K562 (cell line): ENCODE results near the gene ANK3. TPM values are rescaled to one million over a fixed set of nuclear protein-coding genes. Genes with fewer than 3 reads are reported as not detected.
A peak's percentile ranks its signal among the peaks of the same experiment; 100 is the strongest.

Experiments
- ARID1B ChIP-seq: fragments of 450-650 bp; IDR thresholded peaks from 2 replicates; pipeline ENCODE4 v1.6.1; 2016; ENCODE audit warnings: antibody characterized with exemption, mild to moderate bottlenecking, inconsistent platforms
- CEBPG ChIP-seq, 3 experiments: fragments of 200-800 bp in 1 of 3; sonication (Bioruptor generic) in 1 of 3; sonication (generic) in 1 of 3; formaldehyde crosslinking in 1 of 3; IDR thresholded peaks in 2 of 3; conservative IDR thresholded peaks in 1 of 3; 2 replicates each; pipeline versions ENCODE4 v1.6.1 to v1.8.0; 2016 to 2022; ENCODE audit warnings: missing compliant biosample characterization in 2 of 3, missing genetic modification characterization in 2 of 3, mild to moderate bottlenecking in 1 of 3, missing genetic modification reagents in 1 of 3
- CTCF ChIP-seq, 3 experiments: IDR thresholded peaks in 2 of 3; conservative IDR thresholded peaks in 1 of 3; 2 replicates each; pipeline ENCODE4 v1.5.1; 2011 to 2012; ENCODE audit warnings: low read length in 3 of 3, mild to moderate bottlenecking in 3 of 3, control low read depth in 2 of 3, improper control_type of control experiment in 1 of 3, inconsistent platforms in 1 of 3, low read depth in 1 of 3, mixed read lengths in 1 of 3, moderate library complexity in 1 of 3; ENCODE audit not compliant: insufficient read depth in 2 of 3
- HDAC6 ChIP-seq: IDR thresholded peaks from 2 replicates; pipeline ENCODE4 v1.6.1; 2012; ENCODE audit warnings: low read depth, mild to moderate bottlenecking, control low read depth, inconsistent platforms, low read length, moderate library complexity
- NCOA6 ChIP-seq: fragments of 450-650 bp; IDR thresholded peaks from 2 replicates; pipeline ENCODE4 v1.6.1; 2017; ENCODE audit warnings: mild to moderate bottlenecking
- NR2F6 ChIP-seq: fragments of 450-650 bp; formaldehyde crosslinking; IDR thresholded peaks from 2 replicates; pipeline ENCODE4 v1.4.0; 2020; ENCODE audit warnings: mild to moderate bottlenecking
- PRDM10 ChIP-seq: fragments of 450-650 bp; IDR thresholded peaks from 2 replicates; pipeline ENCODE4 v1.6.1; 2018; ENCODE audit not compliant: partially characterized antibody
- RAD21 ChIP-seq, 2 experiments: fragments of 250-450 bp in 1 of 2; fragments of 450-650 bp in 1 of 2; sonication (Bioruptor Pico) in 1 of 2; formaldehyde crosslinking in 1 of 2; IDR thresholded peaks in 1 of 2; conservative IDR thresholded peaks in 1 of 2; 2 replicates each; pipeline versions ENCODE4 v1.4.0 to v1.8.0; 2020 to 2022; ENCODE audit warnings: mild to moderate bottlenecking in 2 of 2, moderate library complexity in 1 of 2
- TSC22D4 ChIP-seq: fragments of 450-650 bp; IDR thresholded peaks from 2 replicates; pipeline ENCODE4 v1.6.1; 2016; ENCODE audit warnings: missing genetic modification characterization, missing biosample characterization, control low read depth
- WHSC1 ChIP-seq: IDR thresholded peaks from one replicate; pipeline ENCODE4 v1.6.1; 2012; ENCODE audit warnings: low read length, control low read depth, inconsistent platforms
- ZNF408 ChIP-seq: fragments of 250-450 bp; sonication (Bioruptor Pico); IDR thresholded peaks from 2 replicates; pipeline ENCODE4 v1.4.0; 2020; ENCODE audit warnings: low read depth, mild to moderate bottlenecking, moderate library complexity
- ZNF583 ChIP-seq: fragments of 250-450 bp; sonication (Bioruptor Pico); IDR thresholded peaks from 2 replicates; pipeline ENCODE4 v1.4.0; 2020
- polyA plus RNA-seq, 8 experiments: library from polyadenylated mRNA; depleted of rRNA in 4 of 8; stranded (reverse) in 5 of 8; unstranded in 3 of 8; fragments of >200 nt; fragmentation: Nextera tagmentation in 2 of 8; fragmentation: Illumina TruSeq in 1 of 8; extraction: Ambion mirVana in 2 of 8; extraction: Trizol in 1 of 8; gene quantifications; 2 replicates each; pipeline versions ENCODE4 v1.2.1 to v1.2.3, GENCODE V29; 2011 to 2014; ENCODE audit warnings: inconsistent platforms in 1 of 8, missing spikeins in 1 of 8
- total RNA-seq, 7 experiments: library from RNA; depleted of rRNA in 6 of 7; stranded (reverse); fragments of >200 nt in 6 of 7; fragmentation: Illumina TruSeq in 2 of 7; extraction: Trizol in 2 of 7; gene quantifications; 2 replicates each; pipeline versions ENCODE4 v1.2.1 to v1.2.3, GENCODE V29; 2011 to 2021; ENCODE audit warnings: low replicate concordance in 1 of 7
- TF ChIP-seq, protein P1 (sequence below), 3 experiments: fragments of 200-800 bp in 1 of 3; sonication (Bioruptor generic) in 1 of 3; sonication (generic) in 1 of 3; formaldehyde crosslinking in 1 of 3; IDR thresholded peaks; 2 replicates each; pipeline versions ENCODE4 v1.6.1 to v1.8.0; 2016 to 2022; ENCODE audit warnings: mild to moderate bottlenecking in 2 of 3, missing compliant biosample characterization in 2 of 3, missing genetic modification characterization in 2 of 3, missing genetic modification reagents in 1 of 3

The ANK3 gene
- total and polyA plus RNA-seq, 9 of the 15 experiments (the other 6 are each of a cell fraction or from before 2014, with no cell fraction given): 10.0 to 32.3 (median 17.9) TPM

GRCh38 chr10:60299961-60300883 lies 89.5 kb downstream of the ANK3 start (continued):
- peak in 2 of 3 experiments; percentile 20 to 44; a peak in 2 of 6 replicates for TF ChIP-seq CTCF (IDR thresholded peaks at IDR 0.05 in 2 of 3, conservative IDR thresholded peaks at IDR 0.05 in 1 of 3; ENCODE audit: insufficient read depth in 2 of 3, low read depth in 1 of 3, low read length in 3 of 3)
- TF ChIP-seq RAD21 (CRISPR knock-in tag; conservative IDR thresholded peaks at IDR 0.05 in 1 of 2, IDR thresholded peaks at IDR 0.05 in 1 of 2): peak in 1 of 2 experiments; percentile 23; a peak in 2 of 4 replicates
- no peak for TF ChIP-seq WHSC1
- peak; percentile 93 for TF ChIP-seq PRDM10
- no peak for TF ChIP-seq TSC22D4 (tag)
- peak; percentile 82 for TF ChIP-seq ZNF583 (CRISPR knock-in tag)
- TF ChIP-seq NR2F6: peak; percentile 12; the same call in 1 of the 2 replicates
- TF ChIP-seq, protein P1, sequence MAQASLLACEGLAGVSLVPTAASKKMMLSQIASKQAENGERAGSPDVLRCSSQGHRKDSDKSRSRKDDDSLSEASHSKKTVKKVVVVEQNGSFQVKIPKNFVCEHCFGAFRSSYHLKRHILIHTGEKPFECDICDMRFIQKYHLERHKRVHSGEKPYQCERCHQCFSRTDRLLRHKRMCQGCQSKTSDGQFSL (CRISPR knock-in tag; IDR thresholded peaks at IDR 0.05): no peak
- TF ChIP-seq, protein P1 (tag; IDR thresholded peaks at IDR 0.05): peak in 1 of 2 experiments; percentile 40; a peak in 1 of 4 replicates
- TF ChIP-seq ARID1B: peak; percentile 52; the same call in 1 of the 2 replicates
- TF ChIP-seq HDAC6: no peak
- no peak for TF ChIP-seq NCOA6
- no peak for TF ChIP-seq CEBPG (CRISPR knock-in tag; IDR thresholded peaks at IDR 0.05)
- peak; percentile 72 to 74 for TF ChIP-seq CEBPG (tag; conservative IDR thresholded peaks at IDR 0.05 in 1 of 2, IDR thresholded peaks at IDR 0.05 in 1 of 2)
- TF ChIP-seq ZNF408 (CRISPR knock-in tag): no peak
